A673 (cell line): ENCODE data around the gene ANKRD35. TPM values are rescaled to one million over a fixed set of nuclear protein-coding genes. Genes with fewer than 3 reads are reported as not detected.

ENCODE experiments used
- BruUV-seq: library from RNA; stranded (reverse); fragments of 400-500 nt; replicated peaks from 2 replicates; lab custom pipeline; 2021; lab: Mats Ljungman, UMichigan
- CTCF ChIA-PET: fragments of 300-600 bp; sonication (Branson Sonifier 250); formaldehyde crosslinking; loops from one replicate; lab custom pipeline; 2022; ENCODE audit warnings: antibody characterized with exemption; lab: Charles Lee
- POLR2A ChIA-PET: fragments of 300-600 bp; sonication (Branson Sonifier 250); formaldehyde crosslinking; loops from one replicate; lab custom pipeline; 2022; ENCODE audit warnings: antibody characterized with exemption; ENCODE audit not compliant: low non-redundant PET; lab: Charles Lee
- DNase-seq: peaks from one replicate; pipeline ENCODE4 v3.0.0-alpha.2; 2015; ENCODE audit warnings: low spot score
- H3K27ac ChIP-seq: fragments of 200-600 bp; sonication (generic); 2 replicates; pipeline ENCODE4 v1.5.1; 2016; ENCODE audit warnings: mixed run types, low read depth, mild to moderate bottlenecking, mixed read lengths, antibody characterized with exemption, low read length; ENCODE audit not compliant: poor library complexity, severe bottlenecking
- H3K27me3 ChIP-seq: fragments of 200-600 bp; sonication (generic); replicated peaks from 2 replicates; pipeline ENCODE4 v1.6.1; 2017; ENCODE audit warnings: mixed run types, low read depth, mild to moderate bottlenecking, mixed read lengths, antibody characterized with exemption, low read length; ENCODE audit not compliant: insufficient read depth, poor library complexity
- H3K36me3 ChIP-seq: fragments of 200-600 bp; sonication (generic); 2 replicates; pipeline ENCODE4 v1.6.1; 2016; ENCODE audit warnings: mixed run types, mild to moderate bottlenecking, mixed read lengths, antibody characterized with exemption, low read length; ENCODE audit not compliant: insufficient read depth, poor library complexity, severe bottlenecking
- H3K4me1 ChIP-seq: fragments of 200-600 bp; sonication (generic); 2 replicates; pipeline ENCODE4 v1.6.1; 2017; ENCODE audit warnings: mixed run types, mild to moderate bottlenecking, mixed read lengths, antibody characterized with exemption, low read length; ENCODE audit not compliant: insufficient read depth, poor library complexity, severe bottlenecking
- H3K4me3 ChIP-seq: fragments of 200-600 bp; sonication (generic); 2 replicates; pipeline ENCODE4 v1.5.1; 2016; ENCODE audit warnings: low read depth, mixed run types, mild to moderate bottlenecking, mixed read lengths, low read length; ENCODE audit not compliant: poor library complexity, severe bottlenecking
- H3K9me3 ChIP-seq: fragments of 200-600 bp; sonication (generic); 2 replicates; pipeline ENCODE4 v1.6.1; 2016; ENCODE audit warnings: mixed run types, low read depth, mild to moderate bottlenecking, mixed read lengths, antibody characterized with exemption, low read length; ENCODE audit not compliant: poor library complexity, severe bottlenecking
- CTCF ChIP-seq: fragments of 300-800, 200-600 bp; sonication (generic); conservative IDR thresholded peaks from 2 replicates; pipeline ENCODE4 v1.5.1; 2017; ENCODE audit warnings: low read depth, mild to moderate bottlenecking, antibody characterized with exemption, low read length, moderate library complexity, mixed read lengths
- EZH2 ChIP-seq: fragments of 200-600 bp; sonication (generic); IDR thresholded peaks from 2 replicates; pipeline ENCODE4 v1.6.1; 2017; ENCODE audit warnings: borderline replicate concordance, low read depth, mild to moderate bottlenecking, mixed read lengths, antibody characterized with exemption, low read length; ENCODE audit not compliant: poor library complexity, severe bottlenecking
- intact Hi-C: fragments of 100-400 bp; cut with micrococcal nuclease; formaldehyde crosslinking; loops from one replicate; pipeline ENCODE4 v1.10.0; 2022; ENCODE audit not compliant: unreplicated experiment
- total RNA-seq: library from RNA; stranded (reverse); gene quantifications from 2 replicates; pipeline ENCODE4 v1.2.3, GENCODE V29; 2021

Gene ANKRD35
- total RNA-seq, 1 experiment from 2014 or later: not detected

GRCh38 chr1:145857170-145857569 is 28.5 kb downstream of the ANKRD35 start:
- CTCF ChIA-PET: interaction anchor here (0.8 to 2.7 kb wide), 2 partner anchors 12 to 35 kb away, joined by 3 to 14 read pairs; partner anchors contain the start of gene NUDT17
- intact Hi-C loops: loop anchor here (5.0 to 10.0 kb wide), 3 partner anchors 52 to 140 kb away; partner anchors contain the start of genes LIX1L and TXNIP
- Histone ChIP-seq H3K27ac (no peak overlapping the region), H3K27me3 (no peaks in the 10 kb centered on the region), H3K9me3 (no peaks in the 10 kb centered on the region), H3K4me3 (no peak overlapping the region), H3K4me1 (peaks cover 9% of the 10 kb centered on the region), H3K36me3 (peaks cover 35% of the 10 kb centered on the region)
- POLR2A ChIA-PET: no interaction called here
- no peak for DNase-seq
- no peak for TF ChIP-seq CTCF
- no peak for TF ChIP-seq EZH2
- BruUV-seq: no TSS peak

- Histone ChIP-seq H3K36me3 (peaks cover 48% of the 10 kb centered on the region), H3K27ac (no peak overlapping the region), H3K9me3 (no peaks in the 10 kb centered on the region), H3K27me3 (no peaks in the 10 kb centered on the region), H3K4me1 (peaks cover 9% of the 10 kb centered on the region), H3K4me3 (no peak overlapping the region)
- intact Hi-C loops: loop anchor here (5.0 to 10.0 kb wide), 3 partner anchors 51 to 142 kb away; partner anchors contain the start of genes LIX1L and TXNIP
- DNase-seq: peak; percentile 18
- ChIA-PET POLR2A (no interaction called here), CTCF (no interaction called here)
- BruUV-seq: no TSS peak
- peak; percentile 52 for TF ChIP-seq CTCF
- TF ChIP-seq EZH2: no peak
Measured at GRCh38 chr1:145855426-145855948, 30.2 kb downstream of the ANKRD35 start.

GRCh38 chr1:145849356-145850160 is 36.1 kb downstream of the ANKRD35 start:
- BruUV-seq: no TSS peak
- no peak overlapping the region for H3K27ac ChIP-seq

More at GRCh38 chr1:145849356-145850160, 36.1 kb downstream of the ANKRD35 start:
- intact Hi-C loops: loop anchor here (5.0 to 10.0 kb wide), 3 partner anchors 38 to 128 kb away; partner anchors contain the start of gene ANKRD35
- Histone ChIP-seq H3K4me1 (peaks cover 12% of the 10 kb centered on the region), H3K4me3 (no peak overlapping the region), H3K36me3 (peaks cover 52% of the 10 kb centered on the region), H3K9me3 (no peaks in the 10 kb centered on the region), H3K27me3 (no peaks in the 10 kb centered on the region)
- TF ChIP-seq CTCF (peak; percentile 58), EZH2 (no peak)
- DNase-seq: no peak
- ChIA-PET POLR2A (no interaction called here), CTCF (no interaction called here)
